ENCODE data around the gene UGP2.
A peak's percentile ranks its signal among the peaks of the same experiment; 100 is the strongest.
"Not testable (repeated sequence)": the region's sequence is repeated elsewhere in the genome, so short reads cannot be mapped to it uniquely, and the experiment has no call there.

The UGP2 gene

GRCh38 chr2:63841254-63842022, at the start of gene UGP2:
UGP2 (plus strand) TSS chr2:63841896; CDS start chr2:63842186, 290 bp downstream.
- peak; percentile 61 to 80 for DNase-seq (ENCODE audit: low read depth in 2 of 2)

DNA sequence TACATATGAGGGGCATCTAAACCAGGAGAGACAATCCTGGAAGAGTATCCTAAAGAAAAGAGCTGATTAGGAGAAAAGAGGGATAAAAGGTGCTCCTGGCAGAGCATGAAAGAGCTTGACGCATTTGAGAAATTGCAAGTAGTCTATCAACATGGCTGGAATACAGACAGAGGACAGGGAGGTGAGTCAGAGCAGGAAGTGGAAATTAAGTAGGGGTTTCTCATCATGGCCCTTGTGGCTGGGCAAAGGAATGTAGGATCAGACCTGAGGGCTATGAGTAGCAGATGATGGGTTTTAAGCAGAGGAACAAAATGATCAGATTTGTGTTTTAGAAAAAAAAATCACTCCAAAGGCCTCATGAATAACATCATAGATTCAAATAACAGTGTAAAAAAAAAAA, 49.2 kb upstream of the UGP2 start:
- no peak for DNase-seq (ENCODE audit: low read depth in 2 of 2)

GRCh38 chr2:63796366-63796765, 45.3 kb upstream of the UGP2 start:
- no peak for DNase-seq (ENCODE audit: low read depth in 2 of 2)

- no peak for DNase-seq (ENCODE audit: low read depth in 2 of 2)
Observed at GRCh38 chr2:63796796-63797195, 44.9 kb upstream of the UGP2 start.

DNA sequence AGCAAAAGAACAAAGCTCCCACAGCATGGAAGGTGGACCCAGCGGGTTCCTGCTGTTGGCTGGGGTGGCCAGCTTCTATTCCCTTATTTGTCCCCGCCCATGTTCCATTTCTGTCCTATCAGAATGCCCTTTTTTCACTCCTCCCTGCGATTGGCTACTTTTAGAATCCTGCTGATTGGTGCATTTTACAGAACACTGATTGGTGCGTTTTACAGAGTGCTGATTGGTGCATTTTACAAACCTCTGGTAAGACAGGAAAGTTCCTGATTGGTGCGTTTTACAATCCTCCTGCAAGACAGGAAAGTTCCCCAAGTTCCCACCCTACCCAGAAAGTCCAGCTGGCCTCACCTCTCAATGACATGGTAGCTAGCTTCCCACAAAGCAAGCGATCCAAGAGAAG, 40.2 kb upstream of the UGP2 start:
- no peak for DNase-seq (ENCODE audit: low read depth in 2 of 2)

DNA sequence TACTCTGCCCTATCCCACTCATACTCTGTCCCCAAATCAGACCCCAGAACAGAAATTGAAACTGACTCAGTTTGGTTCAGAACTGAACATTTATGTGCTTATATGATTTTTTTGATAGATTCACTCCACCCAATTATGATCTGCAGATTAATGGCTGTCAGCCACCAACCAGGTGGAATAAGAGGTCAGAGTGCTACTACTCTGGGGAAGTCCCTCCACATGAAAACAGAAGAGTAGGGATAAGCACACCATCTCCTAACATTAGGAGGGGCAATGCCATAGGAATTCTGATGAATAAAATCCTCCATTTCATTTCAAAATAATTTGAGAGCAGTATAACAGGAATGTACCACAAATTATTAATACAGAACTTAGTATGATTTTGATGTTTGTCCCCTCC, 36.3 kb upstream of the UGP2 start:
- no peak for DNase-seq (ENCODE audit: low read depth in 2 of 2)

DNA sequence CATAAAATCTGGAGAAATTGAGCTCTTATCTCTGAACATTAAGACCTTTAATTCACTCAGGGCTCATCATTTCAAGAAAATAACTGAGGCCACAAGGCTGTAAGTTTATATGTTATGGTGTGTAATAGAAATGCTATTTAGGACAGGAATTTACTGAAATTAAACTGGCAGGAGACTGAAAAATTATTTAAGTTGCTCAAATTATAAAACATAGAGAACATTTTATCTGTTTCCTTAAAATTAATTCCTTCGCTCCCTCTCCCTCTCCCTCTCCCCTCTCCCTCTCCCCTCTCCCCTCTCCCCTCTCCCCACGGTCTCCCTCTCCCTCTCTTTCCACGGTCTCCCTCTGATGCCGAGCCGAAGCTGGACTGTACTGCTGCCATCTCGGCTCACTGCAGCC, 33.7 kb upstream of the UGP2 start:
- DNase-seq (ENCODE audit: low read depth in 2 of 2): not testable (repeated sequence)

DNA sequence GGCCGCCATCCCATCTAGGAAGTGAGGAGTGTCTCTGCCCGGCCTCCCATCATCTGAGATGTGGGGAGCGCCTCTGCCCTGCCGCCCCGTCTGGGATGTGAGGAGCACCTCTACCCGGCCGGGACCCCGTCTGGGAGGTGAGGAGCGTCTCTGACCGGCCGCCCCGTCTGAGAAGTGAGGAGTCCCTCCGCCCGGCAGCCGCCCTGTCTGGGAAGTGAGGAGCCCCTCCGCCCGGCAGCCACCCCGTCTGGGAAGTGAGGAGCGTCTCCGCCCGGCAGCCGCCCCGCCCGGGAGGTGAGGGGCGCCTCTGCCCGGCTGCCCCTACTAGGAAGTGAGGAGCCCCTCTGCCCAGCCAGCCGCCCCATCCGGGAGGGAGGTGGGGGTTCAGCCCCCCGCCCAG, 32.8 kb upstream of the UGP2 start:
- not testable (repeated sequence) for DNase-seq (ENCODE audit: low read depth in 2 of 2)

DNA sequence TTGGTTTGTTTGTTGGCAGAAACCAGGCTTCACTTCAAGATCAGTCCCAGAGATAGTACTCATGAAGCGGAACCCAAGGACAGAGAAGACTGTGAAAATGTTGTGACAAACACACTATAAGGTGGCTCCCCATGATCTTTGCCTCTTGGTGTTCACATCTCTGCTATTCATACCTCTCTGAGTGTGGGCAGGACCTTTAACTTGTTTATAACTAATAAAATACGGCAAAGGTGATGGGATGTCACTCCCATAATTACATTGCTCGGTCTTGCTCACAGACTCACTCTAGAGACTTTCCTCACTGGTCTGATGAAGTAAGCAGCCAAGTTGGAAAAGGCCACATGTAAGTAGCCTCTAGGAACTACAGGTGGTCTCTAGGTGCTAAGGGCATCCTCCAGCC, 30.6 kb upstream of the UGP2 start:
- no peak for DNase-seq (ENCODE audit: low read depth in 2 of 2)

DNA sequence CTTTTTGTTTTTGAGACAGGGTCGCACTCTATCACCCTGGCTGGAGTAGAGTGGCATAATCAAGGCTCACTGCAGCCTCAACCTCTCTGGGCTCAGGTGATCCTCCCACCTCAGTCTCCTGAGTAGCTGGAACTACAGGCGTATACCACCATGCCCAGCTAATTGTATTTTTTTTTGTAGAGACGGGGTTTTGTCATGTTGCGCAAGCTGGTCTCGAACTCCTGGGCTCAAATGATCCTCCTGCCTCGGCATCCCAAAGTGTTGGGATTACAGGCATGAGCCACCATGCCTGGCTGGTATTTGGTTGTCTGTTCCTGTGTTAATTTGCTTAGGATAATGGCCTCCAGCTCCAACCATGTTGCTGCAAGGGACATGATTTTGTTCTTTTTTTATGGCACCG, 29.8 kb upstream of the UGP2 start:
- not testable (repeated sequence) for DNase-seq (ENCODE audit: low read depth in 2 of 2)

DNA sequence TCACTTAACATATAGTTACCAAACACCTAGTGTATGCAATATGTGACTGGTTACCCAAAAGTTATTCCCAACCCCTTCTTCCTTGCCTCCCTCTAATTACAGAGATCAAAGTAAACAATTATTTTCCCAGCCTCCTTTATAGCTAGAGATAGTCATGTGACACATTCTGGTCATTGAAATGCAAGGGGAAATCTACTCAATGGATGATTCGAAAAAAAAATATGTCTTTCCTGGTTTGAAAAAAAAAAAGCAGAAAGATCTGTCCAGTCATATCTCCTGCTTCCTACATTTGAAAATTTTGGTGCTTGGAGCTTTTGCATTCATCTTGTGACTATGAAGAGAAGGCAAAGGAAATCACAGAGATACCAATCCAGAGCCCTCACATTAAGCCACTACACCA, 27.6 kb upstream of the UGP2 start:
- no peak for DNase-seq (ENCODE audit: low read depth in 2 of 2)

DNA sequence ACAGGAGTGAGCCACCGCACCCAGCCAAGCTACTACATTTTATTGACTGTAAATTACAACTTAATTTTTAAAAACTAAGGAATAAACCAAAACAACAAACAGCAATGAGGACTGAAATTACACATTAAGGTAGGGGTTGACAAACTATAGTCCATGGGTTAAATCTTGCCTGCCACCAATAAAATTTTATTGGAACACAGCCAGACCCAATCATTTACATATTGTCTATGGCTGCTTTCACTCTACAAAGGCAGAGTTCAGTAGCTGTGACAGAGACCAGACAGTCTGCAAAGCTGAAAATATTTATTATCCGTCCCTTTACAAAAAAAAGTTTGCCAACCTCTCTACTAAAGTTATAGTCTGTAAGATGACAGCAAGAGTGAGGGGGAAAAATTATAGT, 24.3 kb upstream of the UGP2 start:
- no peak for DNase-seq (ENCODE audit: low read depth in 2 of 2)

DNA sequence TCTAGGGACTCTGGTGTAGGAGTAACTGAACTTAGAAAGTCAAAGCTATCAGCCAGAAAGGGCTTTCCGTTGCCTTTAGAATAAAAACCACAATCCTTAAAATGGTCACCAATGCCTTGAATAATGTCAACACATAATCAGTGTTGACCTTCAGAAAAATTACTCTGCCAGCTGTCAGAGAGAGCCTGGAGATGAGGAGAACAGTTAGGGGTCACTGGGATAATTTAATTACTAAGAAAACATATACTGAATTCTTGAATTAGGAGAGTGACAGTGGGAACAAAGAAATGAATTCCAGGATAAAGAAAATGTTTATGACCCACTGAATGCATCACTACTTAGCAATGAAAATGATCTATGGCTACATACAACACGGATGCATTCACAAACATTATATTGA, 23.4 kb upstream of the UGP2 start:
- DNase-seq (ENCODE audit: low read depth in 2 of 2): no peak

DNA sequence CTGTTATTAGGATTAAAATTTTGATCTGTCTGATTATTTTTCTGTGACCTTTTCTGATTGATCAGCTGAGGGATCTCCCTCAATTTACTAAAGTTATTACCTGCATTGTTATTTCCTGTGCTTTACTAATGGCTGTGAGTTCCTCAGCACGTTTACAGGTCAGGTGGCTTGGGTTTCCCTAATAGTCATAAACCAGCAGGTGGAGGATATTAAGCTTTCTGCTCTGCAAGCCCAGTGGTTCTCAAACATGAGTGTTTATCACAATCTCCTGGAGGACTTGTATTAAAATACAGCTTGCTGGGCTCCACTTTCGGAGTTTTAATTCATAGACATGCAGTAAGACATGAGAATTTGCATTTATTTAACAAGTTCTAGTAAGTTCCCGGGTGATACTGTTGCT, 22.4 kb upstream of the UGP2 start:
- no peak for DNase-seq (ENCODE audit: low read depth in 2 of 2)

- no peak for DNase-seq (ENCODE audit: low read depth in 2 of 2)
Observed at GRCh38 chr2:63819765-63820717, 21.7 kb upstream of the UGP2 start.

- DNase-seq (ENCODE audit: low read depth in 2 of 2): no peak
Observed at GRCh38 chr2:63820969-63821368, 20.7 kb upstream of the UGP2 start.

- no peak for DNase-seq (ENCODE audit: low read depth in 2 of 2)
Observed at GRCh38 chr2:63821396-63821795, 20.3 kb upstream of the UGP2 start.

DNA sequence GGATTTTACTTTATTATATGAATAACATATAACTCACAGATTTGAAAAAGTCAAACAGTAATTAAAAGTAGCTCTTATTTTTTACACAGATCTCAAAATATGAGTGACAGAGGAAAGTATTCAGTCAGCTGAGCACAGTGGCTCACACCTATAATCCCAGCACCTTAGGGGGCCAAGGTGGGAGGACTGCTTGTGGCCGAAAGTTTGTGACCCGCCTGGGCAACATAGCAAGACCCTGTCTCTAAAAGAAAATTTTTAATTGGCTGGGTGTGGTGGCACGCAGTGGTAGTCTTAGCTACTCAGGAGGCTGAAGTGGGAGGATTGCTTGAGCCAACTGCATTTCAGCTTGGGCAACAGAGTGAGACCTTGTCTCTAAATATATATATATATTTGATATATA, 19.2 kb upstream of the UGP2 start:
- no peak for DNase-seq (ENCODE audit: low read depth in 2 of 2)

GRCh38 chr2:63827749-63828148, 13.9 kb upstream of the UGP2 start:
- no peak for DNase-seq (ENCODE audit: low read depth in 2 of 2)

GRCh38 chr2:63831176-63831575, 10.5 kb upstream of the UGP2 start:
- DNase-seq (ENCODE audit: low read depth in 2 of 2): no peak

GRCh38 chr2:63834401-63834800, 7.3 kb upstream of the UGP2 start:
- no peak for DNase-seq (ENCODE audit: low read depth in 2 of 2)

DNA sequence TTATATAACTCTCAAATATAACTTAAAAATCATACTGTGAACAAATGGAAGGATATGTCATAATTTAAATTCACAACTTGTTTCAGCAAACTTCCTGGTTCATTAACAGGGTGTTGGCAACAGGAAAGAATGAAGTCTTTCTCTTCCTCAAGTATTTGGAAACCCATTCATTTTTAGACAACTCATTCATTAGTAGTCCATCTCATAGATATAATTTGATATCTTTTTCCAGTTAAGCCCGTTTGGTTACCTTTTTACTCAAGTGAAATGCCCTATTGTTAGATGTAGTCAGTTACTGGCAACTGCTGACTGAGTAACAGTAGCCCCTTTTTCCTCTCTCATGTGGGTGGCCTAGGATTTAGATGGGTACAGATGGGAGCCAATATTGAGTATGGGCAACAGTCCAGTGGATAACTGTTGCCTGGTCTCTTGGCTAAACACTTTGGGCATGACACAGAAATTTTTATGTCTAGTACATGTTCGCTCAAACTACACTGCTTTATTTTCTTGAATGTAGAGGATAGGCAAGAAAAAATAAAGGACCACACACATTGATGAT, 4.6 kb upstream of the UGP2 start:
- DNase-seq (ENCODE audit: low read depth in 2 of 2): no peak

All from stimulated activated CD4-positive, alpha-beta T cell treated with anti-CD3 and anti-CD28 coated beads, Interleukin-12 subunit alpha, Interleukin-12 subunit beta, amount 100 ng/mL, for 24 hours (primary cell).